GM20000 (cell line): ENCODE measurements around the gene DENND5A.
"Not testable (repeated sequence)": the region's sequence is repeated elsewhere in the genome, so short reads cannot be mapped to it uniquely, and the experiment has no call there.

Experiments
- DNase-seq: peaks from one replicate; pipeline ENCODE4 v3.0.0; 2012; ENCODE audit warnings: low spot score
- CTCF ChIP-seq: IDR thresholded peaks from 2 replicates; pipeline ENCODE4 v1.5.1; 2012; ENCODE audit warnings: mild to moderate bottlenecking, control low read depth; ENCODE audit errors: extremely low read depth, missing control alignments

Gene DENND5A

DNA sequence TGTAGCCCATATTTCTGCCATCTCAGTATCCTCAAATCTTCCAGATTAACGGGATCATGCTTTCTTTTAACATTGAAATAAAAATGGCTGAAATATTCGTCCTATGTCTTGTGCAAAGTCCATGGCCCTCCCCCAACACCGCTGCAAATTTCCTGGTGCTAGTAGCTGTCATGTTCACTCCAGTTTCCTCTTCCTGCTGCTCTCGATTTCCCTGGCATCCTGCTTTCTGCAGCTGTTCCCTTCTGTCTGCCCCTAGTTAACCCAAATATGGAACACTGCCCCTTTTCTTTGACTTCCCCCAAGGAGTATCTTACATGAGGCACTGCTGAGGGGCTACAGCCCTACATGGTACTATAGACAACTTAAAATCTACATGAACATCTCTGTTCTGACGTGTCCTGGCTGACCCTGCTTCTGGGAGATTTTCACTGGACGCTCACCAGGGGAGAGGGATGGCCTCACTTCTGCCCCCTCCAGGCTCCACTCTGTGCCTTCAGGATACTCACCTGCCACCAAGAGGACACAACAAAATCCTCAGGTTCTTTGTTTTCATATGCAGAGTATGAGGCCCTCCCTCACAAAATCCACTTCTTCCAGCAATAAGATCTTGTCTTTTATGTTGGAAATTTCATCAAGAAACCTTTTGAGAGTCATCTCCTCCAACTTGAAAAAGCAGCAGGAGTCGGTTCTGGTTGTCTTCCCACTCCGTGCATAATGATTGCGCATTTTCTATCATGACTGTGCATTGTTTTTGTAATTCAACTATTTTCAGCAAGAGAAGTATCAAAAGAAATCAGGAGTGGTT is 144.3 kb downstream of the DENND5A start:
- no peak for DNase-seq
- TF ChIP-seq CTCF, result no peak

DNA sequence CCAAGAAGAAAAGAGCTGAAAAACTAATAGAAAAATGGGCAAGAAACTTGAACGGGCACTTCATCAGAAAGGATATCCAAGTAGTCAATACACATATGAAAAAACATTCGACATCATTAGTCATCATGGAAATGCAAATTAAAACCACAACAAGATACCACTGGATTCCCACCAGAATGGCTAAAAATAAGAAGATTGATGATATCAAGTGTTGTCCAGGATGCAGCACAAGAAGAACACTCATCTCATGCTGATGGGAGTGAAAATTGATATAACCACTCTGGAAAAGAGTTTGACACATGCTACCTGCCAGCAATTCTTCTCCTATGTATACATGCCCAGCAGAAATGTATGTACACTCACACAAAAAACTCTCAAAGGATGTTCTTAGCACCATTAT is 146.9 kb downstream of the DENND5A start:
- DNase-seq, result no peak
- TF ChIP-seq CTCF, result no peak

DNA sequence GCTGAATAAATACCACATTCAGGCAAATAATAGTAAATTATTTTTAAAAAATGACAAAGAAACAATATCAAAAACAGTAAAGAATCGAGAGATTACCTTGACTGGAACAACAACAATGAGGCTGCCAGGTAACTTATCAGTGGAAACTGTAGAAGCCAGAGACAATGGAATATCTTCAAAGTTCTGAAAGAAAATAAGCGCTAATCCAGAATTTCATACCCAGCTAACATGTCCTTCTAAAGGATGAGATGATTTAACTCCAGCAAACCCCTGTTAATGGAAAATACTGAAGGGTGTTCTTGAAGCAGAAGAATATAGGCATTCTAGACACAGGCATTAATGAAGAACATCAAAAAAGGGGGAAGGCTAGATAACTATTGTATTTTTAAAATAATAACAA is 153.1 kb downstream of the DENND5A start:
- TF ChIP-seq CTCF, result no peak
- DNase-seq, result no peak

DNA sequence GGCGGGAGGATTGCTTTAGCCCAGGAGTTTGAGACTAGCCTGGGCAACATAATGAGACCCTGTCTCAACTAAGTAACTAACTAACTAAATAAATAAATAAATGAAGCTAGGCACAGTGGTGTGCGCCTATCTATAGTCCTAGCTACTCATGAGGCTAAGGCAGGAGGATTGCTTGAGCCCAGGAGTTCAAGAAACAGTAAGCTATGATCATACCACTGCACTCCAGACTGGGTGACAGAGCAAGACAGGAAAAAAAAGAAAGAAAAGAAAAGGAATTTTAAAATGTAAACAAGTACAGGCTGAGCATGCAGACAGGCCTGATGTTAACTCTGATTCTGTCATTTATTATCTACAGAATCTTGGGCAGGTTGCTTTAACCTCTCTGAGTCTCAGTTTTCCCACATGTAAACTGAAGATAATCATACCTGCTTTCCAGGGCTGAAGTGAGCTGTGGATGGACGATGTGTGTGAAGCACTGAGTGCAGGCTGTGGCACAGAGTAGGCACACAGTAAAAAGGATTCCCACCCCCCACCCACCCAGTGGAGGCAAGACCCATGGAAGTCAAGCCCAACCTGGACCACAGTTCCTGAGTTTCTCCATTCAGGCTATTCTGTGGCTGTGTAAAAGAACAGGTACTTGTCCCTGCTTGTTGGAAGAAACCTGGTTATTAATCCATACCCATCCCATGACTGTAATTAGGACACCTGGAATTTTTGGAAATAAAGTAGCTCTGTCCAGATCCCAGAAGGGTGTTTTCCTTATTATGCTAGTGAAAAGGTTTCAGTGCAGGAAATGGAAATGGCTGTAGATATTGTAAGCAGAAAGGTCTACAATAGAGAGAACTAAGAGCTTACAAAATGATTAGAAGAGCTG is 155.1 kb downstream of the DENND5A start:
- TF ChIP-seq CTCF, result no peak
- no peak for DNase-seq

DNA sequence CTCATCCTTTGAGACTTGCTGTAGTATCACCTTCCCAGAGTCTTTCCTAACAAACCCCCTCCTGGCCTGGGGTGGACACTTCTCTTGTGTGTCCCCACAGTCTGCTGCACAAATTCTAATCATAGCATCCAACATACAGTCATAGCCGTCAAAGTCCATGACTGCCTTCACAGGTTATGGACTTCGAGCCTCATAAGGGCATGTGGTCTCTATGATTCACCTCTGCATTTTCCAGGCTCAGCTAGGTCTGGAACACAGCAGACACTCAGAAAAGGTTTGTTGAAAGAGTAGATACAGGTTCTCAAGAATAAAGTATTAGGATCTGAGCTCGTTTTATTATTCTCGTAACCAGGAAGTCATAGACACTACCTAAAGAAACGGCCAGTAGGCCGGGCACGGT is 160.6 kb downstream of the DENND5A start:
- no peak for TF ChIP-seq CTCF
- DNase-seq, result no peak

DNA sequence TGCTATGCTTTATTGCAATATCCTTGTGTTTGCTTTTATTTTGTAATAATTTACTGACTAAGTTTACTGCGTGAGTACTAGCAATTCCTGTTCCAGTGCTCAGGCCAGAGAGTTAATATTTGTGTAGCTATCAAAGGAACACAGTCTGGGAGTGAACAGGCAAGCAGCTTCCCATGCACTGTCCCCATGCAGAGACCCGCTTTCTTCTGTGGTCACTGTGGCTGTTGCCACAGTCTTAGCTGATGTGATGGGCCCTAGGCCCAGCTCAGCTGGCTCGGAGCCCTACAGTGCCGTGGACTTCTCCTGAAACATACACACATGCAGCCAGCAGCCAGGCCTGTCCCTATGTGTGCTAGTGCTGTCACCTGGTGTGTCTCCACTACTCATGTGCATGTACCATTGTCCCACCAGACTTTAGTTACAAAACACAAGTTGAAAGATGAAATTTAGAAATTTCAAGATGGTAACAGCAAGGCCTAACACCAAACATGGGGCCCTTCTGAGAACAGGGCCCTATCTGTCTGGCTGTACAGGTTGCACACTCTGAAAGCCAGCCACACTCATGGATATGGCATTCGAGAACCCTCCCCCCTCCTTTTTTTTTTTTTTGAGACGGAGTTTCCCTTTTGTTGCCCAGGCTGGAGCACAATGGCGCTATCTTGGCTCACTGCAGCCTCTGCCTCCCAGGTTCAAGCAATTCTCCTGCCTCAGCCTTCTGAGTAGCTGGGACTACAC is 161.4 kb downstream of the DENND5A start:
- no peak for DNase-seq
- TF ChIP-seq CTCF, result no peak

DNA sequence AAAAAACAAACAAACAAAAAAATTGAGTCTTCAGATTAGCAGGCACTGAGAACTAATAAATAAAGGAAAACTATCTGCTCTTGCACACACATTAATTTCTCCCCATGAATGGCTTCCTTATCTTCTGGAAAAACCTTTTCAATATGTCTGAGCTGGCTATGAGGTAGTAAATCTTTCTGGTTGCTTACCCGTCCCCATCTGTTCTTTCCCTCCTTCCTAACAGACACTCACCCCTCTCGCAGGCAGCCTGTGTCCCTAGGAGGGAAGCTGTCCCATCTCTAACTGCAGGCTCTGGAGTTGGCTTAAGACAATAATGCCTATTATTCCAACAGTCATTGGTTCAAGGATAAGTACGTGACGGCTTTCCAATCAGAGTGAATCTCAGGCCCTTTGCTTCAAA is 165.5 kb downstream of the DENND5A start:
- TF ChIP-seq CTCF, result no peak
- no peak for DNase-seq

- not testable (repeated sequence) for DNase-seq
These were observed 166.7 kb downstream of the DENND5A start for GRCh38 chr11:9098455-9098854.

- DNase-seq, result not testable (repeated sequence)
These were observed 167.8 kb downstream of the DENND5A start for GRCh38 chr11:9097186-9097943.
